ENCODE measurements around the gene EPHA8.

Gene EPHA8

DNA sequence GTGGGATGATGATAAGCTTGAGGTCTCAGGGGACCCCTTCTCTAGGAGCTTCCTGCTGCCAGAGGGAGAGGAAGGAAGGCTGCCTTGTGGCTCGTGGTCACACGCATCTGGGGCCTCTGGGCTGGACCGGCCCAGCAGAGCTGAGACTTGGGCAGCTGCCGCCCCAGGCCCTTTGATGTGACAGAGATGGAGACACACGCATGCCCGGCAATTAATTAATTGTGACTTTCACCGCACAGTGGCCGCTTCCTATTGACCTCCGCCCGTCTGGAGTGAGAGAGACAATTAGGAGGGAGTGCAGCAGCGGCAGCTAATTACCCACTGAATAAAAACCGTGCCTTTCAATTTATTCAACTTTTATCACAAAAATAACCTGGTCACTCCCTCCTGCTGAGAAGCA lies 56.5 kb downstream of the EPHA8 start:
- Histone ChIP-seq H2BK5ac (ENCODE audit: low read length) (no peak overlapping the region), H3K79me1 (ENCODE audit: low read depth, low read length) (no peaks in the 10 kb centered on the region), H2AK5ac (ENCODE audit: low read depth, low read length) (no peak overlapping the region), H2AFZ (ENCODE audit: low read length) (no peak overlapping the region), H3K9ac (ENCODE audit: low read depth, low read length, poor library complexity) (no peak overlapping the region), H3K18ac (ENCODE audit: low read length) (no peak overlapping the region), H2BK12ac (ENCODE audit: low read length) (no peak overlapping the region), H3K4me2 (ENCODE audit: insufficient read depth, low read length, poor library complexity, severe bottlenecking) (no peak overlapping the region), H3K27me3 (ENCODE audit: control insufficient read depth in 3 of 3, insufficient read depth in 3 of 3, low read depth in 1 of 3, low read length in 3 of 3) (peaks cover 0 to 64% (median 0%) of the 10 kb centered on the region in 3 experiments), H3K4me1 (ENCODE audit: control insufficient read depth in 2 of 2, insufficient read depth in 1 of 2, low read depth in 1 of 2, low read length in 2 of 2) (no peaks in the 10 kb centered on the region), H3K27ac (replicated peaks; ENCODE audit: low read length) (no peak overlapping the region), H3K4ac (ENCODE audit: low read length) (no peak overlapping the region), H3K4me3 (ENCODE audit: low read length in 2 of 2) (no peak overlapping the region), H2BK120ac (ENCODE audit: low read depth, low read length) (no peak overlapping the region), H3K36me3 (replicated peaks in 1 of 2; ENCODE audit: control insufficient read depth in 2 of 2, insufficient read depth in 2 of 2, low read length in 2 of 2) (no peaks in the 10 kb centered on the region), H3K14ac (ENCODE audit: low read length) (no peak overlapping the region), H4K91ac (ENCODE audit: low read depth, low read length, poor library complexity) (no peak overlapping the region), H2BK15ac (ENCODE audit: low read length) (no peak overlapping the region), H3K23ac (ENCODE audit: low read depth, low read length, poor library complexity) (no peak overlapping the region), H3K9me3 (replicated peaks in 1 of 2; ENCODE audit: control insufficient read depth in 2 of 2, insufficient read depth in 1 of 2, low read depth in 1 of 2, low read length in 2 of 2) (no peaks in the 10 kb centered on the region), H4K8ac (ENCODE audit: low read depth, low read length) (no peak overlapping the region)
- no CpG with 5 or more reads among the region's 12 CpGs for WGBS, 2 donors (ENCODE audit: extremely low coverage in 2 of 2, insufficient read length in 2 of 2, insufficient replicate concordance in 1 of 2)
- no peak for DNase-seq (ENCODE audit: low spot score)

- H2BK12ac ChIP-seq (ENCODE audit: low read length) = no peak overlapping the region
- H3K4me2 ChIP-seq (ENCODE audit: insufficient read depth, low read length, poor library complexity, severe bottlenecking) = no peak overlapping the region
- no peak overlapping the region for H2AK5ac ChIP-seq (ENCODE audit: low read depth, low read length)
- H2AFZ ChIP-seq (ENCODE audit: low read length) = no peak overlapping the region
- no CpG with 5 or more reads among the region's 4 CpGs for WGBS, 2 donors (ENCODE audit: extremely low coverage in 2 of 2, insufficient read length in 2 of 2, insufficient replicate concordance in 1 of 2)
- DNase-seq (ENCODE audit: low spot score) = no peak
- H3K4me3 ChIP-seq (ENCODE audit: low read length in 2 of 2) = no peak overlapping the region
- H3K18ac ChIP-seq (ENCODE audit: low read length) = no peak overlapping the region
- H4K8ac ChIP-seq (ENCODE audit: low read depth, low read length) = no peak overlapping the region
- H2BK120ac ChIP-seq (ENCODE audit: low read depth, low read length) = no peak overlapping the region
- no peak overlapping the region for H3K23ac ChIP-seq (ENCODE audit: low read depth, low read length, poor library complexity)
- no peaks in the 10 kb centered on the region for H3K79me1 ChIP-seq (ENCODE audit: low read depth, low read length)
- H2BK5ac ChIP-seq (ENCODE audit: low read length) = no peak overlapping the region
- no peaks in the 10 kb centered on the region for H3K9me3 ChIP-seq (replicated peaks in 1 of 2; ENCODE audit: control insufficient read depth in 2 of 2, insufficient read depth in 1 of 2, low read depth in 1 of 2, low read length in 2 of 2)
- no peak overlapping the region for H4K91ac ChIP-seq (ENCODE audit: low read depth, low read length, poor library complexity)
- no peak overlapping the region for H3K4ac ChIP-seq (ENCODE audit: low read length)
- H3K36me3 ChIP-seq (replicated peaks in 1 of 2; ENCODE audit: control insufficient read depth in 2 of 2, insufficient read depth in 2 of 2, low read length in 2 of 2) = no peaks in the 10 kb centered on the region
- H3K27me3 ChIP-seq (ENCODE audit: control insufficient read depth in 3 of 3, insufficient read depth in 3 of 3, low read depth in 1 of 3, low read length in 3 of 3) = peaks cover 0 to 66% (median 0%) of the 10 kb centered on the region in 3 experiments
- H3K14ac ChIP-seq (ENCODE audit: low read length) = no peak overlapping the region
- no peak overlapping the region for H3K9ac ChIP-seq (ENCODE audit: low read depth, low read length, poor library complexity)
- H2BK15ac ChIP-seq (ENCODE audit: low read length) = no peak overlapping the region
- H3K27ac ChIP-seq (replicated peaks; ENCODE audit: low read length) = no peak overlapping the region
- H3K4me1 ChIP-seq (ENCODE audit: control insufficient read depth in 2 of 2, insufficient read depth in 1 of 2, low read depth in 1 of 2, low read length in 2 of 2) = no peaks in the 10 kb centered on the region
Measured at GRCh38 chr1:22621761-22622160, 58.5 kb downstream of the EPHA8 start.

- Histone ChIP-seq H3K27me3 (ENCODE audit: control insufficient read depth in 3 of 3, insufficient read depth in 3 of 3, low read depth in 1 of 3, low read length in 3 of 3) (peaks cover 0 to 57% (median 0%) of the 10 kb centered on the region in 3 experiments), H3K4me3 (ENCODE audit: low read length in 2 of 2) (no peak overlapping the region)
- no CpG with 5 or more reads among the region's 9 CpGs for WGBS, 2 donors (ENCODE audit: extremely low coverage in 2 of 2, insufficient read length in 2 of 2, insufficient replicate concordance in 1 of 2)
Measured at GRCh38 chr1:22625262-22625925, 62.1 kb downstream of the EPHA8 start.

GRCh38 chr1:22626237-22627157 lies 63.2 kb downstream of the EPHA8 start:
- Histone ChIP-seq H3K27me3 (ENCODE audit: control insufficient read depth in 3 of 3, insufficient read depth in 3 of 3, low read depth in 1 of 3, low read length in 3 of 3) (peaks cover 0 to 55% (median 0%) of the 10 kb centered on the region in 3 experiments), H3K14ac (ENCODE audit: low read length) (no peak overlapping the region), H3K4me2 (ENCODE audit: insufficient read depth, low read length, poor library complexity, severe bottlenecking) (no peak overlapping the region), H3K9me3 (replicated peaks in 1 of 2; ENCODE audit: control insufficient read depth in 2 of 2, insufficient read depth in 1 of 2, low read depth in 1 of 2, low read length in 2 of 2) (no peaks in the 10 kb centered on the region), H2BK15ac (ENCODE audit: low read length) (no peak overlapping the region), H3K23ac (ENCODE audit: low read depth, low read length, poor library complexity) (no peak overlapping the region), H3K36me3 (replicated peaks in 1 of 2; ENCODE audit: control insufficient read depth in 2 of 2, insufficient read depth in 2 of 2, low read length in 2 of 2) (no peaks in the 10 kb centered on the region), H2BK120ac (ENCODE audit: low read depth, low read length) (no peak overlapping the region), H2AFZ (ENCODE audit: low read length) (no peak overlapping the region), H2AK5ac (ENCODE audit: low read depth, low read length) (no peak overlapping the region), H3K4ac (ENCODE audit: low read length) (no peak overlapping the region), H3K27ac (replicated peaks; ENCODE audit: low read length) (no peak overlapping the region), H3K9ac (ENCODE audit: low read depth, low read length, poor library complexity) (no peak overlapping the region), H3K18ac (ENCODE audit: low read length) (no peak overlapping the region), H4K91ac (ENCODE audit: low read depth, low read length, poor library complexity) (no peak overlapping the region), H2BK12ac (ENCODE audit: low read length) (no peak overlapping the region), H2BK5ac (ENCODE audit: low read length) (no peak overlapping the region), H3K79me1 (ENCODE audit: low read depth, low read length) (no peaks in the 10 kb centered on the region), H4K8ac (ENCODE audit: low read depth, low read length) (no peak overlapping the region), H3K4me3 (ENCODE audit: low read length in 2 of 2) (no peak overlapping the region), H3K4me1 (ENCODE audit: control insufficient read depth in 2 of 2, insufficient read depth in 1 of 2, low read depth in 1 of 2, low read length in 2 of 2) (peaks cover 2 to 10% of the 10 kb centered on the region in 2 donors)
- no peak for DNase-seq (ENCODE audit: low spot score)
- no CpG with 5 or more reads among the region's 20 CpGs for WGBS, 2 donors (ENCODE audit: extremely low coverage in 2 of 2, insufficient read length in 2 of 2, insufficient replicate concordance in 1 of 2)

More at GRCh38 chr1:22625262-22625925, 62.1 kb downstream of the EPHA8 start:
- no peaks in the 10 kb centered on the region for H3K9me3 ChIP-seq (replicated peaks in 1 of 2; ENCODE audit: control insufficient read depth in 2 of 2, insufficient read depth in 1 of 2, low read depth in 1 of 2, low read length in 2 of 2)
- no peak overlapping the region for H4K91ac ChIP-seq (ENCODE audit: low read depth, low read length, poor library complexity)
- H2BK12ac ChIP-seq (ENCODE audit: low read length) = no peak overlapping the region
- no peak overlapping the region for H4K8ac ChIP-seq (ENCODE audit: low read depth, low read length)
- H2BK15ac ChIP-seq (ENCODE audit: low read length) = no peak overlapping the region
- H3K18ac ChIP-seq (ENCODE audit: low read length) = no peak overlapping the region
- H2BK120ac ChIP-seq (ENCODE audit: low read depth, low read length) = no peak overlapping the region
- no peaks in the 10 kb centered on the region for H3K36me3 ChIP-seq (replicated peaks in 1 of 2; ENCODE audit: control insufficient read depth in 2 of 2, insufficient read depth in 2 of 2, low read length in 2 of 2)
- no peak overlapping the region for H3K4me2 ChIP-seq (ENCODE audit: insufficient read depth, low read length, poor library complexity, severe bottlenecking)
- peaks cover 2 to 7% of the 10 kb centered on the region in 2 donors for H3K4me1 ChIP-seq (ENCODE audit: control insufficient read depth in 2 of 2, insufficient read depth in 1 of 2, low read depth in 1 of 2, low read length in 2 of 2)
- no peak overlapping the region for H2AFZ ChIP-seq (ENCODE audit: low read length)
- H2BK5ac ChIP-seq (ENCODE audit: low read length) = no peak overlapping the region
- H3K9ac ChIP-seq (ENCODE audit: low read depth, low read length, poor library complexity) = no peak overlapping the region
- no peak overlapping the region for H3K14ac ChIP-seq (ENCODE audit: low read length)
- no peak overlapping the region for H2AK5ac ChIP-seq (ENCODE audit: low read depth, low read length)
- no peak overlapping the region for H3K23ac ChIP-seq (ENCODE audit: low read depth, low read length, poor library complexity)
- H3K27ac ChIP-seq (replicated peaks; ENCODE audit: low read length) = no peak overlapping the region
- no peak overlapping the region for H3K4ac ChIP-seq (ENCODE audit: low read length)
- DNase-seq (ENCODE audit: low spot score) = peak; percentile 23
- no peaks in the 10 kb centered on the region for H3K79me1 ChIP-seq (ENCODE audit: low read depth, low read length)

Measured in neuronal stem cell (in vitro differentiated cells).